Astrocyte of the cerebellum (primary cell): ENCODE data around the gene JPT2.

Source experiments
- DNase-seq: peaks from one replicate; pipeline ENCODE4 v3.0.0-alpha.2; 2011; ENCODE audit warnings: low read depth
- H3K4me3 ChIP-seq: 2 replicates; pipeline ENCODE4 v1.5.1; 2011; ENCODE audit warnings: mild to moderate bottlenecking, low read depth, low read length, moderate library complexity
- CTCF ChIP-seq: IDR thresholded peaks from 2 replicates; pipeline ENCODE4 v1.5.1; 2012; ENCODE audit warnings: low read length, low read depth, moderate library complexity, mild to moderate bottlenecking; ENCODE audit errors: missing control alignments
- in situ Hi-C: cut with HindIII; loops from 2 replicates; pipeline ENCODE4 v1.10.0; 2017; ENCODE audit warnings: low sequenced_read_pairs

The JPT2 gene

GRCh38 chr16:1708768-1709180 lies 30.7 kb downstream of the JPT2 start:
- TF ChIP-seq CTCF: no peak
- in situ Hi-C loops: no loop called here
- DNase-seq: no peak

GRCh38 chr16:1709356-1709755 lies 31.3 kb downstream of the JPT2 start:
- TF ChIP-seq CTCF: no peak
- no peak overlapping the region for H3K4me3 ChIP-seq
- in situ Hi-C loops: no loop called here
- no peak for DNase-seq

More at GRCh38 chr16:1708768-1709180, 30.7 kb downstream of the JPT2 start:
- H3K4me3 ChIP-seq: no peak overlapping the region

GRCh38 chr16:1710811-1711507 lies 32.9 kb downstream of the JPT2 start:
- no peak overlapping the region for H3K4me3 ChIP-seq
- in situ Hi-C loops: no loop called here
- no peak for DNase-seq
- TF ChIP-seq CTCF: no peak

- in situ Hi-C loops: no loop called here
- DNase-seq: no peak
- no peak for TF ChIP-seq CTCF
- H3K4me3 ChIP-seq: no peak overlapping the region
These were observed 34.7 kb downstream of the JPT2 start for GRCh38 chr16:1712791-1713261.

GRCh38 chr16:1713331-1713730 lies 35.3 kb downstream of the JPT2 start:
- in situ Hi-C loops: no loop called here
- DNase-seq: no peak
- no peak overlapping the region for H3K4me3 ChIP-seq
- no peak for TF ChIP-seq CTCF

- no peak for TF ChIP-seq CTCF
- in situ Hi-C loops: no loop called here
- no peak for DNase-seq
- H3K4me3 ChIP-seq: no peak overlapping the region
These were observed 35.9 kb downstream of the JPT2 start for GRCh38 chr16:1713933-1714332.
